ENCODE data around the gene GRM4.

Gene GRM4

DNA sequence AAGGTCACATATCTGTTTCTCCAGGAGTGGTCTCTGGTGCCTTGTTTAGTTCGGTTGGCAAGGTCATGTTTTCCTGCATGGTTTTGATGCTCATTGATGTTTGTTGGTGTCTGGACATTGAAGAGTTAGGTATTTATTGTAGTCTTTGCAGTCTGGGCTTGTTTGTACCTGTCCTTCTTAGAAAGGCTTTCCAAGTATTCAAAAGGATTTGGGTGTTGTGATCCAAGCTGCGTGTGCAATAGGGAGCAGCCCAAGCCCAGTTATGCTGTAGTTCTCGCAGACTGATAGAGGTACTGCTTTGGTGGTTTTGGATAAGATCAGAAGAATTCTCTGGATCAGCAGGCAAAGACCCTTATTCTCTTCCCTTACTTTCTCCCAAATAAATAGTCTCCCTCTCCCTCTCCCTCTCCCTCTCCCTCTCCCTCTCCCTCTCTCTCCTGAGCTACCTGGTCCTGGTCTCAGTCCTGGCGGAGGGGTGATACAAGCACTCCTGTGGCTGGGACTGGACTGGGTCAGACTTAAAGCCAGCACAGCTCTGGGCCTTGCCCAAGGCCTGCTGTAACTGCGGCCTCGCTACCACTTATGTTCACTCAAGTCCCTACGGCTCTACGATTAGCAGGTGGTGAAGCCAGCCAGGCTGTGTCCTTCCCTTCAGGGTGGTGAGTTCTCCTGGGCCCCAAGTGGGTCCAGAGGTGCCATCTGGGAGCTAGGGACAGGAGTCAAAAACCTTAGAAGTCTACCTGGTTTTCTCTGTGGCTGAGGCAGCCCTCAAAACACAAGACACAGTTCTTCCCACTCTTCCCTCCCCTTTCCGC is 27.3 kb upstream of the GRM4 start:
- Histone ChIP-seq H3K79me2 (ENCODE audit: insufficient read depth, low read length) (no peaks in the 10 kb centered on the region), H3K27me3 (ENCODE audit: insufficient read depth, low read length, poor library complexity, severe bottlenecking) (no peaks in the 10 kb centered on the region), H4K20me1 (ENCODE audit: insufficient read depth, low read length, poor library complexity, severe bottlenecking) (no peaks in the 10 kb centered on the region), H3F3A (ENCODE audit: low read depth) (no peaks in the 10 kb centered on the region), H3K9ac (ENCODE audit: low read depth, low read length, poor library complexity, severe bottlenecking) (no peak overlapping the region), H3K4me1 (ENCODE audit: insufficient read depth, low read length, poor library complexity, severe bottlenecking) (no peaks in the 10 kb centered on the region), H3K4me3 (ENCODE audit: low read length, poor library complexity, severe bottlenecking) (no peak overlapping the region), H3K36me3 (ENCODE audit: insufficient read depth, low read length) (no peaks in the 10 kb centered on the region), H3K9me2 (replicated peaks; ENCODE audit: low read depth, low read length) (no peaks in the 10 kb centered on the region), H3K4me2 (ENCODE audit: low read depth, low read length, poor library complexity, severe bottlenecking) (no peak overlapping the region), H2AFZ (ENCODE audit: low read length) (no peak overlapping the region), H3K9me3 (ENCODE audit: insufficient read depth, low read depth, low read length) (no peaks in the 10 kb centered on the region)
- TF ChIP-seq EZH2phosphoT487 (IDR thresholded peaks at IDR 0.05; ENCODE audit: borderline replicate concordance): no peak
- TF ChIP-seq, protein P1, sequence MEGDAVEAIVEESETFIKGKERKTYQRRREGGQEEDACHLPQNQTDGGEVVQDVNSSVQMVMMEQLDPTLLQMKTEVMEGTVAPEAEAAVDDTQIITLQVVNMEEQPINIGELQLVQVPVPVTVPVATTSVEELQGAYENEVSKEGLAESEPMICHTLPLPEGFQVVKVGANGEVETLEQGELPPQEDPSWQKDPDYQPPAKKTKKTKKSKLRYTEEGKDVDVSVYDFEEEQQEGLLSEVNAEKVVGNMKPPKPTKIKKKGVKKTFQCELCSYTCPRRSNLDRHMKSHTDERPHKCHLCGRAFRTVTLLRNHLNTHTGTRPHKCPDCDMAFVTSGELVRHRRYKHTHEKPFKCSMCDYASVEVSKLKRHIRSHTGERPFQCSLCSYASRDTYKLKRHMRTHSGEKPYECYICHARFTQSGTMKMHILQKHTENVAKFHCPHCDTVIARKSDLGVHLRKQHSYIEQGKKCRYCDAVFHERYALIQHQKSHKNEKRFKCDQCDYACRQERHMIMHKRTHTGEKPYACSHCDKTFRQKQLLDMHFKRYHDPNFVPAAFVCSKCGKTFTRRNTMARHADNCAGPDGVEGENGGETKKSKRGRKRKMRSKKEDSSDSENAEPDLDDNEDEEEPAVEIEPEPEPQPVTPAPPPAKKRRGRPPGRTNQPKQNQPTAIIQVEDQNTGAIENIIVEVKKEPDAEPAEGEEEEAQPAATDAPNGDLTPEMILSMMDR (conservative IDR thresholded peaks at IDR 0.05; ENCODE audit: low read length): no peak

DNA sequence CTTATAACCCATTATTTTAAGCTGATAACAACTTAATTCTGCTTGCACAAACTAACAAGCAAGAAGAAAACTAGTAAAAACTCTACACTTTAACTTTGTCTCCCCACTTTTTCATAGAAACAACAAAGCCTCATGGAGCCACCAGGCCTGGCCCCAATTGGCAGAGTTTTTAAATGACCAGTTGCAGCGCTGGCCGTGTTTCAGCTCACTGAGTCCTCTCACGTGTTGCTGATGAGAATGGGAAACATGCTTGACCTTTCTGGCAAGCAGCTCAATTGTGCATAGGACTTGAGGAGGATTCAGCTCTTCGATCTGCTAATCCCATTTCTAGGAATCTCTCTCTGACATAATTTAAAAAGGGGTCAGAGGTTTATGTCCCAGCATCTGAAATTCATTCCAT is 24.5 kb upstream of the GRM4 start:
- no peaks in the 10 kb centered on the region for H3K9me2 ChIP-seq (replicated peaks; ENCODE audit: low read depth, low read length)
- no peaks in the 10 kb centered on the region for H3K9me3 ChIP-seq (ENCODE audit: insufficient read depth, low read depth, low read length)
- no peak overlapping the region for H3K9ac ChIP-seq (ENCODE audit: low read depth, low read length, poor library complexity, severe bottlenecking)
- no peak overlapping the region for H2AFZ ChIP-seq (ENCODE audit: low read length)
- no peak for TF ChIP-seq EZH2phosphoT487 (IDR thresholded peaks at IDR 0.05; ENCODE audit: borderline replicate concordance)
- TF ChIP-seq, protein P1 (conservative IDR thresholded peaks at IDR 0.05; ENCODE audit: low read length): no peak
- H3K79me2 ChIP-seq (ENCODE audit: insufficient read depth, low read length): no peaks in the 10 kb centered on the region
- H3K4me1 ChIP-seq (ENCODE audit: insufficient read depth, low read length, poor library complexity, severe bottlenecking): no peaks in the 10 kb centered on the region
- H3K4me3 ChIP-seq (ENCODE audit: low read length, poor library complexity, severe bottlenecking): no peak overlapping the region
- no peaks in the 10 kb centered on the region for H3K27me3 ChIP-seq (ENCODE audit: insufficient read depth, low read length, poor library complexity, severe bottlenecking)
- H3K4me2 ChIP-seq (ENCODE audit: low read depth, low read length, poor library complexity, severe bottlenecking): no peak overlapping the region
- H3K36me3 ChIP-seq (ENCODE audit: insufficient read depth, low read length): no peaks in the 10 kb centered on the region
- no peaks in the 10 kb centered on the region for H3F3A ChIP-seq (ENCODE audit: low read depth)
- H4K20me1 ChIP-seq (ENCODE audit: insufficient read depth, low read length, poor library complexity, severe bottlenecking): no peaks in the 10 kb centered on the region

DNA sequence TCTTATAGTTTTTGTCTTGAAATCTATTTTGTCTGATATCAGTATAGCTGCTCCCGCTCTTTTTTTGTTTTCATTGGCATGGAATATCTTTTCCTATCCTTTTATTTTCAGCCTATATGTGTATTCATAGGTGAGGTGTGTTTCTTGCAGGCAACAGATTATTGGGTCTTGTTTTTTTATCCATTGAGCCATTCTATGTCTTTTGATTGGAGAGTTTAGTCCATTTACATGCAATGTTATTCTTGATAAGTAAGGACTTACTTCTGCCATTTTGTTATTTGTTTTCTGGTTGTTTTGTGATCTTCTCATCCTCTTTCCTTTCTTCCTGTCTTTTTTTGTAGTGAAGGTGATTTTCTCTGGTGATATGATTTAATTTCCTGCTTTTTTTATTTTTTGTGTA is 24.0 kb upstream of the GRM4 start:
- Histone ChIP-seq H3K9ac (ENCODE audit: low read depth, low read length, poor library complexity, severe bottlenecking) (no peak overlapping the region), H4K20me1 (ENCODE audit: insufficient read depth, low read length, poor library complexity, severe bottlenecking) (no peaks in the 10 kb centered on the region), H3K4me3 (ENCODE audit: low read length, poor library complexity, severe bottlenecking) (no peak overlapping the region), H3K4me2 (ENCODE audit: low read depth, low read length, poor library complexity, severe bottlenecking) (no peak overlapping the region), H3K79me2 (ENCODE audit: insufficient read depth, low read length) (no peaks in the 10 kb centered on the region), H3K4me1 (ENCODE audit: insufficient read depth, low read length, poor library complexity, severe bottlenecking) (no peaks in the 10 kb centered on the region), H3K36me3 (ENCODE audit: insufficient read depth, low read length) (no peaks in the 10 kb centered on the region), H3K9me3 (ENCODE audit: insufficient read depth, low read depth, low read length) (no peaks in the 10 kb centered on the region), H3K27me3 (ENCODE audit: insufficient read depth, low read length, poor library complexity, severe bottlenecking) (no peaks in the 10 kb centered on the region), H3F3A (ENCODE audit: low read depth) (no peaks in the 10 kb centered on the region), H3K9me2 (replicated peaks; ENCODE audit: low read depth, low read length) (no peaks in the 10 kb centered on the region), H2AFZ (ENCODE audit: low read length) (no peak overlapping the region)
- TF ChIP-seq, protein P1 (conservative IDR thresholded peaks at IDR 0.05; ENCODE audit: low read length): no peak
- no peak for TF ChIP-seq EZH2phosphoT487 (IDR thresholded peaks at IDR 0.05; ENCODE audit: borderline replicate concordance)
